Ascending aorta (tissue), 2 donors: ENCODE data around the gene ACTA2. TPM values are rescaled to one million over a fixed set of nuclear protein-coding genes. Genes with fewer than 3 reads are reported as not detected.

Experiments
- DNase-seq, 2 donors: peaks; one replicate each; pipeline ENCODE4 v3.0.0-alpha.2; 2019; ENCODE audit warnings: low spot score in 2 of 2
- H3K27ac ChIP-seq, 2 donors: fragments of 200-600 bp; sonication (generic); one replicate each; pipeline ENCODE4 v1.5.1; 2016 to 2017; ENCODE audit warnings: mild to moderate bottlenecking in 1 of 2
- H3K27me3 ChIP-seq: fragments of 200-600 bp; sonication (generic); one replicate; pipeline ENCODE4 v1.5.1; 2017
- H3K36me3 ChIP-seq, 2 donors: fragments of 200-600 bp; sonication (generic); one replicate each; pipeline ENCODE4 v1.5.1; 2016
- H3K4me1 ChIP-seq, 2 donors: fragments of 200-600 bp; sonication (generic); one replicate each; pipeline ENCODE4 v1.5.1; 2016 to 2017; ENCODE audit warnings: mild to moderate bottlenecking in 1 of 2
- H3K4me3 ChIP-seq, 2 donors: fragments of 200-600 bp; sonication (generic); one replicate each; pipeline ENCODE4 v1.5.1; 2016 to 2017; ENCODE audit warnings: mild to moderate bottlenecking in 1 of 2
- H3K9me3 ChIP-seq, 2 donors: fragments of 200-600 bp; sonication (generic); one replicate each; pipeline ENCODE4 v1.5.1; 2016
- CTCF ChIP-seq, 3 experiments: fragments of 200-600 bp in 2 of 3; fragments of 450-650 bp in 1 of 3; sonication (generic) in 2 of 3; IDR thresholded peaks; one replicate each; pipeline ENCODE4 v1.5.1; 2016 to 2019; ENCODE audit warnings: antibody characterized with exemption in 3 of 3, mild to moderate bottlenecking in 1 of 3, moderate library complexity in 1 of 3
- intact Hi-C: fragments of 100-400 bp; cut with DNase I; formaldehyde crosslinking; loops from one replicate; pipeline ENCODE4 v1.15.1; 2023
- total RNA-seq: library from RNA; depleted of rRNA; stranded (reverse); fragments of >200 nt; gene quantifications from one replicate; pipeline ENCODE4 v1.1.0, GENCODE V29; 2016

The ACTA2 gene
- total RNA-seq, 1 donor from 2014 or later, result 5,316 TPM

GRCh38 chr10:88946200-88946599 lies 6.4 kb downstream of the ACTA2 start:
- TF ChIP-seq CTCF (IDR thresholded peaks at IDR 0.05), result no peak
- peaks cover 21 to 41% of the 10 kb centered on the region in 2 donors for H3K4me1 ChIP-seq

GRCh38 chr10:88944813-88945212 lies 7.8 kb downstream of the ACTA2 start:
- peaks cover 24 to 41% of the 10 kb centered on the region in 2 donors for H3K4me1 ChIP-seq
- peak overlapping the region; percentile 32 to 84 for H3K4me3 ChIP-seq
- peak overlapping the region; percentile 35 to 66 for H3K27ac ChIP-seq
- peaks cover 92 to 99% of the 10 kb centered on the region in 2 donors for H3K36me3 ChIP-seq
- TF ChIP-seq CTCF (IDR thresholded peaks at IDR 0.05), result no peak
- DNase-seq, result no peak
- intact Hi-C loops, result no loop called here
- H3K9me3 ChIP-seq, result no peaks in the 10 kb centered on the region
- H3K27me3 ChIP-seq, result no peaks in the 10 kb centered on the region

More at GRCh38 chr10:88946200-88946599, 6.4 kb downstream of the ACTA2 start:
- peak overlapping the region in 1 of 2 donors; percentile 37 for H3K27ac ChIP-seq
- intact Hi-C loops, result no loop called here
- peaks cover 78 to 99% of the 10 kb centered on the region in 2 donors for H3K36me3 ChIP-seq
- no peak for DNase-seq
- no peaks in the 10 kb centered on the region for H3K27me3 ChIP-seq
- H3K9me3 ChIP-seq, result no peaks in the 10 kb centered on the region
- H3K4me3 ChIP-seq, result peak overlapping the region; percentile 1 to 84

- no peak for TF ChIP-seq CTCF (IDR thresholded peaks at IDR 0.05)
- Histone ChIP-seq H3K4me3 (peak overlapping the region; percentile 16 to 84), H3K9me3 (no peaks in the 10 kb centered on the region), H3K27ac (peak overlapping the region; percentile 56 to 66), H3K36me3 (peaks cover 96 to 99% of the 10 kb centered on the region in 2 donors), H3K4me1 (peaks cover 24 to 48% of the 10 kb centered on the region in 2 donors), H3K27me3 (no peaks in the 10 kb centered on the region)
- no peak for DNase-seq
- intact Hi-C loops, result no loop called here
These were observed 8.8 kb downstream of the ACTA2 start for GRCh38 chr10:88943778-88944177.

GRCh38 chr10:88941026-88941425 lies 11.5 kb downstream of the ACTA2 start:
- Histone ChIP-seq H3K27ac (peak overlapping the region; percentile 56 to 66), H3K4me3 (peak overlapping the region in 1 of 2 donors; percentile 84), H3K4me1 (peaks cover 24 to 52% of the 10 kb centered on the region in 2 donors), H3K27me3 (no peaks in the 10 kb centered on the region), H3K9me3 (no peaks in the 10 kb centered on the region), H3K36me3 (peaks cover 98 to 100% of the 10 kb centered on the region in 2 donors)
- TF ChIP-seq CTCF (IDR thresholded peaks at IDR 0.05), result no peak
- DNase-seq, result no peak
- intact Hi-C loops, result no loop called here

GRCh38 chr10:88938938-88939337 lies 13.6 kb downstream of the ACTA2 start:
- DNase-seq, result no peak
- Histone ChIP-seq H3K4me1 (peaks cover 19 to 34% of the 10 kb centered on the region in 2 donors), H3K36me3 (peaks cover 90 to 99% of the 10 kb centered on the region in 2 donors), H3K4me3 (peak overlapping the region in 1 of 2 donors; percentile 84), H3K27me3 (no peaks in the 10 kb centered on the region), H3K27ac (peak overlapping the region; percentile 47 to 66), H3K9me3 (no peaks in the 10 kb centered on the region)
- intact Hi-C loops, result no loop called here
- TF ChIP-seq CTCF (IDR thresholded peaks at IDR 0.05), result no peak

GRCh38 chr10:88938039-88938438 lies 14.5 kb downstream of the ACTA2 start:
- Histone ChIP-seq H3K4me3 (no peak overlapping the region), H3K27me3 (no peaks in the 10 kb centered on the region), H3K9me3 (no peaks in the 10 kb centered on the region), H3K4me1 (peaks cover 14 to 26% of the 10 kb centered on the region in 2 donors), H3K36me3 (peaks cover 81 to 93% of the 10 kb centered on the region in 2 donors), H3K27ac (peak overlapping the region; percentile 58 to 66)
- intact Hi-C loops, result no loop called here
- TF ChIP-seq CTCF (IDR thresholded peaks at IDR 0.05), result no peak
- DNase-seq, result no peak
